SK-N-SH (cell line): ENCODE results near the gene PTPRD. TPM values are rescaled to one million over a fixed set of nuclear protein-coding genes. Genes with fewer than 3 reads are reported as not detected.

Source experiments
- CTCF ChIA-PET: fragments of 300-600, 350-600 bp; formaldehyde crosslinking; extraction: SDS; loops from one replicate; lab custom pipeline; 2021; lab: Yijun Ruan, JAX
- POLR2A ChIA-PET: fragments of 350-600 bp; sonication (Branson Sonifier 250); formaldehyde crosslinking; extraction: SDS; loops from one replicate; lab custom pipeline; 2020; ENCODE audit warnings: antibody characterized with exemption, inconsistent platforms; lab: Yijun Ruan, JAX
- DNase-seq: peaks from one replicate; pipeline ENCODE4 v3.0.0; 2012
- H2AFZ ChIP-seq: fragments of 200-600 bp; sonication (generic); 2 replicates; pipeline ENCODE4 v1.8.1; 2016; ENCODE audit warnings: antibody characterized with exemption, mild to moderate bottlenecking, low read depth
- H3F3A ChIP-seq: fragments of 200-600 bp; sonication (generic); replicated peaks from 2 replicates; pipeline ENCODE3; 2016; ENCODE audit warnings: antibody characterized with exemption, mild to moderate bottlenecking; ENCODE audit not compliant: insufficient read depth
- H3K27ac ChIP-seq, 2 experiments: fragments of 200-500 bp in 1 of 2; fragments of 200-600 bp in 1 of 2; sonication (Bioruptor generic) in 1 of 2; sonication (generic), shearing (Covaris generic) in 1 of 2; 2 replicates each; pipeline versions ENCODE4 v1.5.1 to v1.6.1; 2014 to 2016; ENCODE audit warnings: low read depth in 2 of 2, inconsistent platforms in 1 of 2, low read length in 1 of 2, mild to moderate bottlenecking in 1 of 2, mixed read lengths in 1 of 2
- H3K27me3 ChIP-seq: fragments of 200-600 bp; sonication (generic), shearing (Covaris generic); 2 replicates; pipeline ENCODE4 v1.6.1; 2016; ENCODE audit warnings: mixed run types; ENCODE audit not compliant: insufficient read depth
- H3K36me3 ChIP-seq, 2 experiments: fragments of 200-500 bp in 1 of 2; fragments of 200-600 bp in 1 of 2; sonication (Bioruptor generic) in 1 of 2; sonication (generic) in 1 of 2; replicated peaks in 1 of 2; 2 replicates each; pipeline versions ENCODE3 to v1.5.1; 2014 to 2016; ENCODE audit warnings: low read length in 1 of 2, mild to moderate bottlenecking in 1 of 2; ENCODE audit not compliant: insufficient read depth in 2 of 2, control insufficient read depth in 1 of 2
- H3K4me1 ChIP-seq, 2 experiments: fragments of 200-500 bp in 1 of 2; fragments of 200-600 bp in 1 of 2; sonication (Bioruptor generic) in 1 of 2; sonication (generic), shearing (Covaris generic) in 1 of 2; 2 replicates each; pipeline versions ENCODE4 v1.5.1 to v1.6.1; 2014 to 2016; ENCODE audit warnings: low read depth in 1 of 2, low read length in 1 of 2, mixed run types in 1 of 2; ENCODE audit not compliant: insufficient read depth in 2 of 2, control insufficient read depth in 1 of 2
- H3K4me2 ChIP-seq: fragments of 200-600 bp; sonication (generic), shearing (Covaris generic); 2 replicates; pipeline ENCODE4 v1.6.1; 2017; ENCODE audit warnings: mixed run types
- H3K4me3 ChIP-seq, 2 experiments: fragments of 200-500 bp in 1 of 2; fragments of 200-600 bp in 1 of 2; sonication (Bioruptor generic) in 1 of 2; sonication (generic), shearing (Covaris generic) in 1 of 2; 2 replicates each; pipeline versions ENCODE4 v1.5.1 to v1.8.1; 2014 to 2016; ENCODE audit warnings: low read depth in 2 of 2, inconsistent platforms in 1 of 2, low read length in 1 of 2, mild to moderate bottlenecking in 1 of 2, mixed read lengths in 1 of 2, moderate library complexity in 1 of 2
- H3K79me2 ChIP-seq: fragments of 200-600 bp; sonication (generic); 2 replicates; pipeline ENCODE4 v1.8.1; 2017; ENCODE audit warnings: mild to moderate bottlenecking; ENCODE audit not compliant: insufficient read depth
- H3K9ac ChIP-seq: fragments of 200-600 bp; sonication (generic); 2 replicates; pipeline ENCODE4 v1.6.1; 2017; ENCODE audit warnings: mixed run types
- H3K9me2 ChIP-seq: fragments of 200-600 bp; sonication (generic); 2 replicates; pipeline ENCODE4 v1.6.1; 2017; ENCODE audit warnings: mixed run types
- H3K9me3 ChIP-seq: fragments of 200-600 bp; sonication (generic); 2 replicates; pipeline ENCODE4 v1.6.1; 2017; ENCODE audit warnings: mixed run types, mild to moderate bottlenecking, moderate library complexity
- H4K20me1 ChIP-seq: fragments of 200-600 bp; sonication (generic); 2 replicates; pipeline ENCODE4 v1.6.1; 2017; ENCODE audit warnings: mild to moderate bottlenecking, mixed run types; ENCODE audit not compliant: insufficient read depth
- EP300 ChIP-seq, 2 experiments: IDR thresholded peaks; 2 replicates each; pipeline versions ENCODE4 v1.4.0 to v1.6.1; 2012; ENCODE audit warnings: borderline replicate concordance in 1 of 2, low read depth in 1 of 2, low read length in 1 of 2
- EZH2phosphoT487 ChIP-seq: fragments of 200-600 bp; sonication (generic); IDR thresholded peaks from 2 replicates; pipeline ENCODE4 v1.6.1; 2017; ENCODE audit warnings: low read depth, mixed run types, mild to moderate bottlenecking, antibody characterized with exemption, moderate library complexity, borderline replicate concordance
- FOXJ3 ChIP-seq: sonication (generic); formaldehyde crosslinking; IDR thresholded peaks from 2 replicates; pipeline ENCODE4 v1.5.1; 2020; ENCODE audit warnings: mild to moderate bottlenecking, missing genetic modification reagents
- GABPA ChIP-seq: IDR thresholded peaks from 2 replicates; pipeline ENCODE4 v1.4.0; 2012; ENCODE audit warnings: low read depth, mild to moderate bottlenecking
- GATA2 ChIP-seq: sonication (generic); formaldehyde crosslinking; IDR thresholded peaks from 2 replicates; pipeline ENCODE4 v1.5.0; 2020; ENCODE audit warnings: mild to moderate bottlenecking, missing genetic modification reagents
- JUND ChIP-seq: IDR thresholded peaks from 2 replicates; pipeline ENCODE4 v1.4.0; 2012
- MEF2A ChIP-seq: IDR thresholded peaks from 2 replicates; pipeline ENCODE4 v1.4.0; 2012; ENCODE audit warnings: low read depth, borderline replicate concordance
- MXI1 ChIP-seq: IDR thresholded peaks from 2 replicates; pipeline ENCODE4 v1.6.1; 2012; ENCODE audit warnings: mild to moderate bottlenecking, low read depth, low read length, improper control_type of control experiment
- NFIC ChIP-seq: IDR thresholded peaks from 2 replicates; pipeline ENCODE4 v1.4.0; 2012; ENCODE audit warnings: borderline replicate concordance
- NRF1 ChIP-seq: IDR thresholded peaks from 2 replicates; pipeline ENCODE4 v1.6.1; 2012; ENCODE audit warnings: low read depth, mild to moderate bottlenecking, low read length
- POLR2AphosphoS5 ChIP-seq: IDR thresholded peaks from 2 replicates; pipeline ENCODE4 v1.6.1; 2012; ENCODE audit warnings: low read depth, low read length
- SMC3 ChIP-seq: IDR thresholded peaks from 2 replicates; pipeline ENCODE4 v1.6.1; 2012; ENCODE audit warnings: low read depth, low read length, improper control_type of control experiment
- TAF1 ChIP-seq: IDR thresholded peaks from 2 replicates; pipeline ENCODE4 v1.6.1; 2012; ENCODE audit warnings: low read depth, mild to moderate bottlenecking, low read length, moderate library complexity, borderline replicate concordance
- TCF12 ChIP-seq: IDR thresholded peaks from 2 replicates; pipeline ENCODE4 v1.4.0; 2012
- YY1 ChIP-seq: IDR thresholded peaks from 2 replicates; pipeline ENCODE4 v1.4.0; 2012; ENCODE audit warnings: low read depth, mild to moderate bottlenecking
- WGBS: methylation state at CpG from one replicate; pipeline ENCODE4 v1.1.6; 2017; ENCODE audit warnings: low lambda C conversion rate; 5-methylcytosine and 5-hydroxymethylcytosine counted together
- polyA plus RNA-seq, 3 experiments: library from polyadenylated mRNA; depleted of rRNA; stranded (reverse); fragments of >200 nt; gene quantifications; 2 replicates each; pipeline ENCODE4 v1.2.3, GENCODE V29; 2012
- TF ChIP-seq, protein P1 (sequence below): IDR thresholded peaks from 2 replicates; pipeline ENCODE4; 2012
- TF ChIP-seq, protein P2 (sequence below): IDR thresholded peaks from 2 replicates; pipeline ENCODE4 v1.4.0; 2012; ENCODE audit warnings: low read depth, borderline replicate concordance
- TF ChIP-seq, protein P3 (sequence below): fragments of 200-600 bp; sonication (generic); IDR thresholded peaks from 2 replicates; pipeline ENCODE4 v1.6.1; 2017; ENCODE audit warnings: antibody characterized with exemption, mild to moderate bottlenecking, moderate library complexity

PTPRD gene
- polyA plus RNA-seq, 1 of the 3 experiments (the other 2 are of a cell fraction): 0.15 TPM

DNA sequence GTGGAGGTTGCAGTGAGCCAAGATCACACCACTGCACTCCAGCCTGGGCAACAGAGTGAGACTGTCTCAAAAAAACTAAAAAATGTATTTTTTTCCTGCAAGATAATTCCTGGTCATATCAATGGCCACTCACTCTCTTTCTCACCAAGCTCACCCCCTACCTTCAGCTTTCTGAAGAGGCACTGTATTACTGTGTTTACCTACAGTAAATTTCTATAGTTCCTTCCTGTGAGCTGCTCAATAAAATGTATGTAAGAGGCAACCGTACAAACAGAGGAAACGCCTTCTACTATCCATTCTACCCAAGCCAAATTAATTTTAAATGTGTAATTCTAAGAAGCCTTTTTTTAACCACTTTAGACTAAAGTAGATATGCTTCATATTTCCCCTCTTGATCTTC is 1883.9 kb downstream of the PTPRD start:
- TF ChIP-seq MEF2A: no peak
- TF ChIP-seq, protein P1, sequence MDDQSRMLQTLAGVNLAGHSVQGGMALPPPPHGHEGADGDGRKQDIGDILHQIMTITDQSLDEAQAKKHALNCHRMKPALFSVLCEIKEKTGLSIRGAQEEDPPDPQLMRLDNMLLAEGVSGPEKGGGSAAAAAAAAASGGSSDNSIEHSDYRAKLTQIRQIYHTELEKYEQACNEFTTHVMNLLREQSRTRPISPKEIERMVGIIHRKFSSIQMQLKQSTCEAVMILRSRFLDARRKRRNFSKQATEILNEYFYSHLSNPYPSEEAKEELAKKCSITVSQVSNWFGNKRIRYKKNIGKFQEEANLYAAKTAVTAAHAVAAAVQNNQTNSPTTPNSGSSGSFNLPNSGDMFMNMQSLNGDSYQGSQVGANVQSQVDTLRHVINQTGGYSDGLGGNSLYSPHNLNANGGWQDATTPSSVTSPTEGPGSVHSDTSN: no peak
- no peak for TF ChIP-seq FOXJ3
- TF ChIP-seq SMC3: no peak
- no peak for TF ChIP-seq EP300 (IDR thresholded peaks at IDR 0.05; ENCODE audit: borderline replicate concordance in 1 of 2, low read depth in 1 of 2, low read length in 1 of 2)
- TF ChIP-seq, protein P2, sequence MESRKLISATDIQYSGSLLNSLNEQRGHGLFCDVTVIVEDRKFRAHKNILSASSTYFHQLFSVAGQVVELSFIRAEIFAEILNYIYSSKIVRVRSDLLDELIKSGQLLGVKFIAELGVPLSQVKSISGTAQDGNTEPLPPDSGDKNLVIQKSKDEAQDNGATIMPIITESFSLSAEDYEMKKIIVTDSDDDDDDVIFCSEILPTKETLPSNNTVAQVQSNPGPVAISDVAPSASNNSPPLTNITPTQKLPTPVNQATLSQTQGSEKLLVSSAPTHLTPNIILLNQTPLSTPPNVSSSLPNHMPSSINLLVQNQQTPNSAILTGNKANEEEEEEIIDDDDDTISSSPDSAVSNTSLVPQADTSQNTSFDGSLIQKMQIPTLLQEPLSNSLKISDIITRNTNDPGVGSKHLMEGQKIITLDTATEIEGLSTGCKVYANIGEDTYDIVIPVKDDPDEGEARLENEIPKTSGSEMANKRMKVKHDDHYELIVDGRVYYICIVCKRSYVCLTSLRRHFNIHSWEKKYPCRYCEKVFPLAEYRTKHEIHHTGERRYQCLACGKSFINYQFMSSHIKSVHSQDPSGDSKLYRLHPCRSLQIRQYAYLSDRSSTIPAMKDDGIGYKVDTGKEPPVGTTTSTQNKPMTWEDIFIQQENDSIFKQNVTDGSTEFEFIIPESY: no peak
- no peak for TF ChIP-seq GATA2
- TF ChIP-seq, protein P3, sequence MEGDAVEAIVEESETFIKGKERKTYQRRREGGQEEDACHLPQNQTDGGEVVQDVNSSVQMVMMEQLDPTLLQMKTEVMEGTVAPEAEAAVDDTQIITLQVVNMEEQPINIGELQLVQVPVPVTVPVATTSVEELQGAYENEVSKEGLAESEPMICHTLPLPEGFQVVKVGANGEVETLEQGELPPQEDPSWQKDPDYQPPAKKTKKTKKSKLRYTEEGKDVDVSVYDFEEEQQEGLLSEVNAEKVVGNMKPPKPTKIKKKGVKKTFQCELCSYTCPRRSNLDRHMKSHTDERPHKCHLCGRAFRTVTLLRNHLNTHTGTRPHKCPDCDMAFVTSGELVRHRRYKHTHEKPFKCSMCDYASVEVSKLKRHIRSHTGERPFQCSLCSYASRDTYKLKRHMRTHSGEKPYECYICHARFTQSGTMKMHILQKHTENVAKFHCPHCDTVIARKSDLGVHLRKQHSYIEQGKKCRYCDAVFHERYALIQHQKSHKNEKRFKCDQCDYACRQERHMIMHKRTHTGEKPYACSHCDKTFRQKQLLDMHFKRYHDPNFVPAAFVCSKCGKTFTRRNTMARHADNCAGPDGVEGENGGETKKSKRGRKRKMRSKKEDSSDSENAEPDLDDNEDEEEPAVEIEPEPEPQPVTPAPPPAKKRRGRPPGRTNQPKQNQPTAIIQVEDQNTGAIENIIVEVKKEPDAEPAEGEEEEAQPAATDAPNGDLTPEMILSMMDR: no peak
- TF ChIP-seq NFIC: no peak
- no peak for TF ChIP-seq POLR2AphosphoS5
- TF ChIP-seq NRF1: no peak
- TF ChIP-seq GABPA: no peak
- TF ChIP-seq EZH2phosphoT487: no peak
- TF ChIP-seq TCF12: no peak
- no peak for TF ChIP-seq MXI1
- TF ChIP-seq TAF1: no peak
- no peak for TF ChIP-seq JUND
- TF ChIP-seq YY1: no peak

More for the DNA sequence above, 1883.9 kb downstream of the PTPRD start:
- 65% methylated on average over 2 of the region's 2 CpGs for WGBS
- no peaks in the 10 kb centered on the region for H4K20me1 ChIP-seq
- H3K27ac ChIP-seq: no peak overlapping the region
- H3K79me2 ChIP-seq: no peaks in the 10 kb centered on the region
- no peaks in the 10 kb centered on the region for H3K27me3 ChIP-seq
- no peaks in the 10 kb centered on the region for H3K9me3 ChIP-seq
- no peak for DNase-seq
- no peak overlapping the region for H2AFZ ChIP-seq
- no peak overlapping the region for H3K4me3 ChIP-seq
- no peaks in the 10 kb centered on the region for H3F3A ChIP-seq
- no peak overlapping the region for H3K9ac ChIP-seq
- H3K36me3 ChIP-seq: no peaks in the 10 kb centered on the region
- peaks cover 0 to 2% of the 10 kb centered on the region in 2 experiments; a peak in 1 of 4 replicates for H3K4me1 ChIP-seq
- H3K9me2 ChIP-seq: no peaks in the 10 kb centered on the region
- ChIA-PET POLR2A (no interaction called here), CTCF (interaction anchor here (1.0 kb wide), 1 partner anchor 8 kb away, joined by 4 read pairs; no protein-coding TSS in a partner anchor)
- H3K4me2 ChIP-seq: no peak overlapping the region
